Measurements from ENCODE around the gene GALNT7.

GALNT7 gene

DNA sequence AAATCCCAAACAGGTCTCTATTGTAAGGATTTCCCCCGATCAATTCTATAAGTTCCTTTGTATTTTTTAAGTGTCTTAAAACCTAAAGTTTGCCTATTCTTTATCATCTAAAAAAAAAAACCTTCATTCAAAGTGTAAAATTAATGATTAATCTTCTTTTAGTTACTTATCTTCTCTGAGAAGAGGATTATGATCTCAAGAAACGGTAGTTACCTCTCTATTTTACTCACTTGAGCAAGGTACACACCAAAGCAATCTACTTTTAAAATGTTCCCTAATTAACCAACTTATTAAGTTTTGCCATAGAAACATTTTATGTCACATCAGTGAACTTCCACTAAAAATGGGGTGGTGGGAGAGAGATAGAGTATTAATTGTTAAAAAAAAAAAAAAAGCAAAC lies 15.2 kb upstream of the GALNT7 start:
- Histone ChIP-seq H3K36me3 (ENCODE audit: insufficient read depth) (no peaks in the 10 kb centered on the region), H3K4me1 (ENCODE audit: low read depth, poor library complexity, severe bottlenecking) (no peaks in the 10 kb centered on the region), H3K4me2 (no peak overlapping the region), H3K27me3 (ENCODE audit: insufficient read depth, low read depth) (no peaks in the 10 kb centered on the region), H3K27ac (no peak overlapping the region), H4K20me1 (ENCODE audit: insufficient read depth) (no peaks in the 10 kb centered on the region), H3K79me2 (ENCODE audit: insufficient read depth, low read depth) (no peaks in the 10 kb centered on the region), H3K4me3 (IDR thresholded peaks at IDR 0.05; ENCODE audit: insufficient read depth, low read depth, low read length) (no peak overlapping the region), H3K9ac (no peak overlapping the region), H2AFZ (ENCODE audit: low read depth) (no peak overlapping the region)
- TF ChIP-seq, protein P1, sequence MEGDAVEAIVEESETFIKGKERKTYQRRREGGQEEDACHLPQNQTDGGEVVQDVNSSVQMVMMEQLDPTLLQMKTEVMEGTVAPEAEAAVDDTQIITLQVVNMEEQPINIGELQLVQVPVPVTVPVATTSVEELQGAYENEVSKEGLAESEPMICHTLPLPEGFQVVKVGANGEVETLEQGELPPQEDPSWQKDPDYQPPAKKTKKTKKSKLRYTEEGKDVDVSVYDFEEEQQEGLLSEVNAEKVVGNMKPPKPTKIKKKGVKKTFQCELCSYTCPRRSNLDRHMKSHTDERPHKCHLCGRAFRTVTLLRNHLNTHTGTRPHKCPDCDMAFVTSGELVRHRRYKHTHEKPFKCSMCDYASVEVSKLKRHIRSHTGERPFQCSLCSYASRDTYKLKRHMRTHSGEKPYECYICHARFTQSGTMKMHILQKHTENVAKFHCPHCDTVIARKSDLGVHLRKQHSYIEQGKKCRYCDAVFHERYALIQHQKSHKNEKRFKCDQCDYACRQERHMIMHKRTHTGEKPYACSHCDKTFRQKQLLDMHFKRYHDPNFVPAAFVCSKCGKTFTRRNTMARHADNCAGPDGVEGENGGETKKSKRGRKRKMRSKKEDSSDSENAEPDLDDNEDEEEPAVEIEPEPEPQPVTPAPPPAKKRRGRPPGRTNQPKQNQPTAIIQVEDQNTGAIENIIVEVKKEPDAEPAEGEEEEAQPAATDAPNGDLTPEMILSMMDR (conservative IDR thresholded peaks at IDR 0.05; ENCODE audit: low read depth, low read length): no peak

DNA sequence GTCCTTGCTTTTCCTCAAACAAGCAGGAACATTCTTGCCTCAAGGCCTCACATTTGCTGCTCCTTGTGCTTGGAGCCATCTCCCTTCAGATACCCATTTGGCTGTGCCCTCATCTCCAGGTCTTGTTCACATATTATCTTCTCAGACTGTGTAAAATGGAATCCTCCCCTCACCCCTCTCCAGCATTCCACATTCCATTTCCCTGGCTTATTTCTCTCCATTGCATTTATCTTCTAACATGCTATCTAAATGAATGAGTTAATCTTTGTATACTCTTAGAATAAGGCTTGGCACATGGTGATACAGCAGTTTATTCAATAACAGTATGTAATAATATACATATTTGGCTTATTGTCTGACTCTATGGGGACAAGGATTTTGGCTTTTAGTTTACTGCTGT lies 8.8 kb upstream of the GALNT7 start:
- no peaks in the 10 kb centered on the region for H4K20me1 ChIP-seq (ENCODE audit: insufficient read depth)
- H3K79me2 ChIP-seq (ENCODE audit: insufficient read depth, low read depth): no peaks in the 10 kb centered on the region
- no peak overlapping the region for H3K9ac ChIP-seq
- TF ChIP-seq, protein P1 (conservative IDR thresholded peaks at IDR 0.05; ENCODE audit: low read depth, low read length): no peak
- no peaks in the 10 kb centered on the region for H3K4me1 ChIP-seq (ENCODE audit: low read depth, poor library complexity, severe bottlenecking)
- no peak overlapping the region for H2AFZ ChIP-seq (ENCODE audit: low read depth)
- no peaks in the 10 kb centered on the region for H3K27me3 ChIP-seq (ENCODE audit: insufficient read depth, low read depth)
- no peaks in the 10 kb centered on the region for H3K36me3 ChIP-seq (ENCODE audit: insufficient read depth)
- H3K4me2 ChIP-seq: no peak overlapping the region
- H3K4me3 ChIP-seq (IDR thresholded peaks at IDR 0.05; ENCODE audit: insufficient read depth, low read depth, low read length): no peak overlapping the region
- no peak overlapping the region for H3K27ac ChIP-seq

DNA sequence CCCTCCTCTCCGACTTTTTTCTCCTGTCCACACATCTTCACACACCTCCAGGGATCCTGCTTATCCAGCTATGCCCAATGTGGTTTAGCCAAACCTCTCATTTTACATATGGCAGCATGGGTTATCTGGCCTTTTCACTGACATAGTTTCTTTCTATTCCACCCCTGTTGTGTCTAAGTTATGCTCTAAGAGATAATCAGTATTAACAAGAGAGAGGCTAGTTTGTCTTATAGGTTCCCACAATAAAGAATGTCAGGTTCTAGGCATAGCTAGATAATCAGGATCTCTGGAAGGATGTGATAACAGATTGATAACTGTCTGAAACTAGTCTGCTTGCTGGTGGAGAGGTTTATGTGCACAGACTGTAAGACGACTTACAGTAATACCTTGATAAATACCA lies 7.7 kb upstream of the GALNT7 start:
- no peaks in the 10 kb centered on the region for H3K36me3 ChIP-seq (ENCODE audit: insufficient read depth)
- no peaks in the 10 kb centered on the region for H3K27me3 ChIP-seq (ENCODE audit: insufficient read depth, low read depth)
- H4K20me1 ChIP-seq (ENCODE audit: insufficient read depth): no peaks in the 10 kb centered on the region
- H3K4me2 ChIP-seq: no peak overlapping the region
- no peak overlapping the region for H3K4me3 ChIP-seq (IDR thresholded peaks at IDR 0.05; ENCODE audit: insufficient read depth, low read depth, low read length)
- H3K4me1 ChIP-seq (ENCODE audit: low read depth, poor library complexity, severe bottlenecking): no peaks in the 10 kb centered on the region
- no peak overlapping the region for H3K9ac ChIP-seq
- no peak overlapping the region for H3K27ac ChIP-seq
- TF ChIP-seq, protein P1 (conservative IDR thresholded peaks at IDR 0.05; ENCODE audit: low read depth, low read length): no peak
- H3K79me2 ChIP-seq (ENCODE audit: insufficient read depth, low read depth): no peaks in the 10 kb centered on the region
- H2AFZ ChIP-seq (ENCODE audit: low read depth): no peak overlapping the region

DNA sequence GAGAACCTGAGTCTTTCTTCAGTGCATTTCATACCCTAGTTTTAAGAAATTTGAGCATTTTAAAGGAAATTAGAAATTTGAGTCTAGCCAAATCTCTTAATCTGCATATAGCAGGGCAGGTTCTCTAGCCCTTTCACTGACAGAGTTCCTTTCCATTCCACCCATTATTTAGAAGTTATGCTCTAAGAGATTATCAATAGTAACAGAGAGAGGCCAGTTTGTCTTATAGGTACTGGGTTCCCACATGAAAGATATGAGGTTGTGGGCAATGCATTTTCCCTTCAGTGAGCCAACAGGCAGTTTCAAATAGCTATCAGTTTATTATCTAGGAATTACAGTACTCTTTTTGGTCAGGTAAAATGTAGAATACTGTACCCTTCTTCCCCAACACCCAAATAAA lies 7.3 kb upstream of the GALNT7 start:
- Histone ChIP-seq H2AFZ (ENCODE audit: low read depth) (no peak overlapping the region), H3K36me3 (ENCODE audit: insufficient read depth) (no peaks in the 10 kb centered on the region), H3K79me2 (ENCODE audit: insufficient read depth, low read depth) (no peaks in the 10 kb centered on the region), H4K20me1 (ENCODE audit: insufficient read depth) (no peaks in the 10 kb centered on the region), H3K4me3 (IDR thresholded peaks at IDR 0.05; ENCODE audit: insufficient read depth, low read depth, low read length) (no peak overlapping the region), H3K9ac (no peak overlapping the region), H3K27me3 (ENCODE audit: insufficient read depth, low read depth) (no peaks in the 10 kb centered on the region), H3K4me1 (ENCODE audit: low read depth, poor library complexity, severe bottlenecking) (no peaks in the 10 kb centered on the region), H3K27ac (no peak overlapping the region), H3K4me2 (no peak overlapping the region)
- TF ChIP-seq, protein P1 (conservative IDR thresholded peaks at IDR 0.05; ENCODE audit: low read depth, low read length): no peak

All from KMS-11 (cell line).